HepG2 (cell line): Measurements from ENCODE around the gene RSAD1. TPM values are rescaled to one million over a fixed set of nuclear protein-coding genes. Genes with fewer than 3 reads are reported as not detected.

Source experiments
- ELF1 ChIP-seq: sonication (generic); formaldehyde crosslinking; IDR thresholded peaks from 2 replicates; pipeline ENCODE4 v1.4.0; 2020; ENCODE audit warnings: missing genetic modification reagents
- MEIS1 ChIP-seq: sonication (generic); formaldehyde crosslinking; IDR thresholded peaks from 2 replicates; pipeline ENCODE4 v1.9.0; 2021; ENCODE audit warnings: mild to moderate bottlenecking, missing genetic modification reagents, moderate library complexity, borderline replicate concordance
- SMAD9 ChIP-seq: sonication (generic); formaldehyde crosslinking; IDR thresholded peaks from 2 replicates; pipeline ENCODE4 v1.5.1; 2020; ENCODE audit warnings: mild to moderate bottlenecking, missing genetic modification reagents
- TEAD3 ChIP-seq: optimal IDR thresholded peaks from 2 replicates; pipeline ENCODE3; 2016; ENCODE audit warnings: borderline replicate concordance
- XRCC5 ChIP-seq: fragments of 200-400 bp; formaldehyde crosslinking; optimal IDR thresholded peaks from 2 replicates; pipeline ENCODE3; 2017; ENCODE audit warnings: mild to moderate bottlenecking, low read length
- ZKSCAN8 ChIP-seq: IDR thresholded peaks from 2 replicates; pipeline ENCODE4 v1.6.1; 2016; ENCODE audit warnings: borderline replicate concordance, missing genetic modification reagents, missing compliant biosample characterization
- ZNF20 ChIP-seq: sonication (generic); formaldehyde crosslinking; IDR thresholded peaks from 2 replicates; pipeline ENCODE4 v1.4.0; 2020; ENCODE audit warnings: mild to moderate bottlenecking, moderate library complexity, missing genetic modification reagents
- ZNF253 ChIP-seq: sonication (generic); formaldehyde crosslinking; IDR thresholded peaks from 2 replicates; pipeline ENCODE4 v1.8.0; 2022; ENCODE audit warnings: mild to moderate bottlenecking, missing genetic modification reagents, borderline replicate concordance
- ZNF3 ChIP-seq: IDR thresholded peaks from 2 replicates; pipeline ENCODE4 v1.7.0; 2017; ENCODE audit warnings: inconsistent platforms
- ZNF749 ChIP-seq: sonication (generic); formaldehyde crosslinking; IDR thresholded peaks from 2 replicates; pipeline ENCODE4 v1.8.0; 2022; ENCODE audit warnings: mild to moderate bottlenecking, missing genetic modification reagents, moderate library complexity, borderline replicate concordance
- ZNF768 ChIP-seq: sonication (generic); formaldehyde crosslinking; IDR thresholded peaks from 2 replicates; pipeline ENCODE4 v1.4.0; 2020; ENCODE audit warnings: missing genetic modification reagents
- ZSCAN30 ChIP-seq: sonication (generic); formaldehyde crosslinking; IDR thresholded peaks from 2 replicates; pipeline ENCODE4 v1.5.0; 2020; ENCODE audit warnings: mild to moderate bottlenecking, missing genetic modification reagents
- polyA plus RNA-seq, 8 experiments: library from polyadenylated mRNA; depleted of rRNA in 3 of 8; stranded (reverse) in 7 of 8; unstranded in 1 of 8; fragments of >200 nt; fragmentation: Illumina TruSeq in 4 of 8; extraction: Trizol in 4 of 8; gene quantifications; 2 replicates each; pipeline versions ENCODE4 v1.2.1 to v1.2.3, GENCODE V29; 2011 to 2016; ENCODE audit warnings: low read depth in 4 of 8, missing spikeins in 1 of 8, mixed read lengths in 1 of 8; ENCODE audit not compliant: insufficient read depth in 1 of 8
- total RNA-seq, 5 experiments: library from RNA; depleted of rRNA; stranded (reverse); fragments of >200 nt; fragmentation: Illumina TruSeq; extraction: Trizol; gene quantifications; 2 replicates each; pipeline ENCODE4 v1.2.3, GENCODE V29; 2016; ENCODE audit warnings: low read depth in 1 of 5
- TF ChIP-seq, protein P1 (sequence below): sonication (generic); formaldehyde crosslinking; IDR thresholded peaks from 2 replicates; pipeline ENCODE4 v1.4.0; 2020; ENCODE audit warnings: missing genetic modification reagents
- TF ChIP-seq, protein P2 (sequence below): IDR thresholded peaks from 2 replicates; pipeline ENCODE4 v1.4.0; 2020; ENCODE audit warnings: mild to moderate bottlenecking, missing genetic modification reagents
- TF ChIP-seq, protein P3 (sequence below): sonication (generic); formaldehyde crosslinking; IDR thresholded peaks from 2 replicates; pipeline ENCODE4 v1.4.0; 2020; ENCODE audit warnings: missing genetic modification reagents
- TF ChIP-seq, protein P4 (sequence below): IDR thresholded peaks from 2 replicates; pipeline ENCODE4 v1.6.1; 2016
- TF ChIP-seq, protein P5 (sequence below): sonication (generic); formaldehyde crosslinking; IDR thresholded peaks from 2 replicates; pipeline ENCODE4 v1.4.0; 2020; ENCODE audit warnings: missing genetic modification reagents
- TF ChIP-seq, protein P6 (sequence below): sonication (generic); IDR thresholded peaks from 2 replicates; pipeline ENCODE4 v1.6.1; 2016; ENCODE audit warnings: low read depth, borderline replicate concordance
- TF ChIP-seq, protein P7 (sequence below): sonication (generic); formaldehyde crosslinking; IDR thresholded peaks from 2 replicates; pipeline ENCODE4 v1.5.0; 2020; ENCODE audit warnings: mild to moderate bottlenecking, missing genetic modification reagents, moderate library complexity

RSAD1 gene
- total and polyA plus RNA-seq, 2 of the 13 experiments (the other 11 are each of a cell fraction or from before 2014, with no cell fraction given) = 22.7 to 27.7 TPM

DNA sequence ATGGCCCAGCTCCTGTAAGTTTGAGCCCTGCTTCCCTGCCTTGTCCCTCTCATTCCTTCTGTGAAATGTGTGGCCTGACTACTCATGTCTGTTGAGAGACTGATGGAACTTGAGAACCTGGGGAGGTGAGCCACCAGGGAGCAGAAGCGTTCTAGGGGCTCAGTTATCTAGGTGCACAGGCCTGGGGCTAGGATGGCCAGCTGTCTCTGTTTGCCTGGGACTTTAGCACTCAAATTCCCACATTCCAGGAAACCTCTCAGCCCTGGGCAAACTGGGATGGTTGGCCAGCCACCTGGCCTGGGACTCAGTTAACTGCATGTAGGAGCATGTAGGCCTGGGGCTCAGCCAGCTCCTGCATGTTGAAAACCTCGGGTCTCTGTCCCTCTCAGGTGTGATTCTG lies 44.5 kb downstream of the RSAD1 start (continued):
- TF ChIP-seq, protein P1, sequence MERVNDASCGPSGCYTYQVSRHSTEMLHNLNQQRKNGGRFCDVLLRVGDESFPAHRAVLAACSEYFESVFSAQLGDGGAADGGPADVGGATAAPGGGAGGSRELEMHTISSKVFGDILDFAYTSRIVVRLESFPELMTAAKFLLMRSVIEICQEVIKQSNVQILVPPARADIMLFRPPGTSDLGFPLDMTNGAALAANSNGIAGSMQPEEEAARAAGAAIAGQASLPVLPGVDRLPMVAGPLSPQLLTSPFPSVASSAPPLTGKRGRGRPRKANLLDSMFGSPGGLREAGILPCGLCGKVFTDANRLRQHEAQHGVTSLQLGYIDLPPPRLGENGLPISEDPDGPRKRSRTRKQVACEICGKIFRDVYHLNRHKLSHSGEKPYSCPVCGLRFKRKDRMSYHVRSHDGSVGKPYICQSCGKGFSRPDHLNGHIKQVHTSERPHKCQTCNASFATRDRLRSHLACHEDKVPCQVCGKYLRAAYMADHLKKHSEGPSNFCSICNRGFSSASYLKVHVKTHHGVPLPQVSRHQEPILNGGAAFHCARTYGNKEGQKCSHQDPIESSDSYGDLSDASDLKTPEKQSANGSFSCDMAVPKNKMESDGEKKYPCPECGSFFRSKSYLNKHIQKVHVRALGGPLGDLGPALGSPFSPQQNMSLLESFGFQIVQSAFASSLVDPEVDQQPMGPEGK (CRISPR knock-in tag) = 0 out of 2 replicates have a peak, but pooled peaks have one; percentile 17
- TF ChIP-seq ELF1 (CRISPR knock-in tag) (no peak), ZNF3 (CRISPR knock-in tag) (no peak), ZNF749 (CRISPR knock-in tag) (no peak), ZNF20 (CRISPR knock-in tag) (no peak), SMAD9 (CRISPR knock-in tag) (no peak), TEAD3 (CRISPR knock-in tag) (peak; percentile 80), ZNF253 (no peak), ZKSCAN8 (CRISPR knock-in tag) (no peak), MEIS1 (CRISPR knock-in tag) (no peak), XRCC5 (no peak), ZSCAN30 (CRISPR knock-in tag) (no peak), ZNF768 (CRISPR knock-in tag) (0 out of 2 replicates have a peak, but pooled peaks have one; percentile 13)
- TF ChIP-seq, protein P2, sequence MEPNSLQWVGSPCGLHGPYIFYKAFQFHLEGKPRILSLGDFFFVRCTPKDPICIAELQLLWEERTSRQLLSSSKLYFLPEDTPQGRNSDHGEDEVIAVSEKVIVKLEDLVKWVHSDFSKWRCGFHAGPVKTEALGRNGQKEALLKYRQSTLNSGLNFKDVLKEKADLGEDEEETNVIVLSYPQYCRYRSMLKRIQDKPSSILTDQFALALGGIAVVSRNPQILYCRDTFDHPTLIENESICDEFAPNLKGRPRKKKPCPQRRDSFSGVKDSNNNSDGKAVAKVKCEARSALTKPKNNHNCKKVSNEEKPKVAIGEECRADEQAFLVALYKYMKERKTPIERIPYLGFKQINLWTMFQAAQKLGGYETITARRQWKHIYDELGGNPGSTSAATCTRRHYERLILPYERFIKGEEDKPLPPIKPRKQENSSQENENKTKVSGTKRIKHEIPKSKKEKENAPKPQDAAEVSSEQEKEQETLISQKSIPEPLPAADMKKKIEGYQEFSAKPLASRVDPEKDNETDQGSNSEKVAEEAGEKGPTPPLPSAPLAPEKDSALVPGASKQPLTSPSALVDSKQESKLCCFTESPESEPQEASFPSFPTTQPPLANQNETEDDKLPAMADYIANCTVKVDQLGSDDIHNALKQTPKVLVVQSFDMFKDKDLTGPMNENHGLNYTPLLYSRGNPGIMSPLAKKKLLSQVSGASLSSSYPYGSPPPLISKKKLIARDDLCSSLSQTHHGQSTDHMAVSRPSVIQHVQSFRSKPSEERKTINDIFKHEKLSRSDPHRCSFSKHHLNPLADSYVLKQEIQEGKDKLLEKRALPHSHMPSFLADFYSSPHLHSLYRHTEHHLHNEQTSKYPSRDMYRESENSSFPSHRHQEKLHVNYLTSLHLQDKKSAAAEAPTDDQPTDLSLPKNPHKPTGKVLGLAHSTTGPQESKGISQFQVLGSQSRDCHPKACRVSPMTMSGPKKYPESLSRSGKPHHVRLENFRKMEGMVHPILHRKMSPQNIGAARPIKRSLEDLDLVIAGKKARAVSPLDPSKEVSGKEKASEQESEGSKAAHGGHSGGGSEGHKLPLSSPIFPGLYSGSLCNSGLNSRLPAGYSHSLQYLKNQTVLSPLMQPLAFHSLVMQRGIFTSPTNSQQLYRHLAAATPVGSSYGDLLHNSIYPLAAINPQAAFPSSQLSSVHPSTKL (CRISPR knock-in tag) = no peak
- TF ChIP-seq, protein P3, sequence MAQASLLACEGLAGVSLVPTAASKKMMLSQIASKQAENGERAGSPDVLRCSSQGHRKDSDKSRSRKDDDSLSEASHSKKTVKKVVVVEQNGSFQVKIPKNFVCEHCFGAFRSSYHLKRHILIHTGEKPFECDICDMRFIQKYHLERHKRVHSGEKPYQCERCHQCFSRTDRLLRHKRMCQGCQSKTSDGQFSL (CRISPR knock-in tag) = no peak
- TF ChIP-seq, protein P4, sequence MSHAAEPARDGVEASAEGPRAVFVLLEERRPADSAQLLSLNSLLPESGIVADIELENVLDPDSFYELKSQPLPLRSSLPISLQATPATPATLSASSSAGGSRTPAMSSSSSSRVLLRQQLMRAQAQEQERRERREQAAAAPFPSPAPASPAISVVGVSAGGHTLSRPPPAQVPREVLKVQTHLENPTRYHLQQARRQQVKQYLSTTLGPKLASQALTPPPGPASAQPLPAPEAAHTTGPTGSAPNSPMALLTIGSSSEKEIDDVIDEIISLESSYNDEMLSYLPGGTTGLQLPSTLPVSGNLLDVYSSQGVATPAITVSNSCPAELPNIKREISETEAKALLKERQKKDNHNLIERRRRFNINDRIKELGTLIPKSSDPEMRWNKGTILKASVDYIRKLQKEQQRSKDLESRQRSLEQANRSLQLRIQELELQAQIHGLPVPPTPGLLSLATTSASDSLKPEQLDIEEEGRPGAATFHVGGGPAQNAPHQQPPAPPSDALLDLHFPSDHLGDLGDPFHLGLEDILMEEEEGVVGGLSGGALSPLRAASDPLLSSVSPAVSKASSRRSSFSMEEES (CRISPR knock-in tag) = no peak
- TF ChIP-seq, protein P5, sequence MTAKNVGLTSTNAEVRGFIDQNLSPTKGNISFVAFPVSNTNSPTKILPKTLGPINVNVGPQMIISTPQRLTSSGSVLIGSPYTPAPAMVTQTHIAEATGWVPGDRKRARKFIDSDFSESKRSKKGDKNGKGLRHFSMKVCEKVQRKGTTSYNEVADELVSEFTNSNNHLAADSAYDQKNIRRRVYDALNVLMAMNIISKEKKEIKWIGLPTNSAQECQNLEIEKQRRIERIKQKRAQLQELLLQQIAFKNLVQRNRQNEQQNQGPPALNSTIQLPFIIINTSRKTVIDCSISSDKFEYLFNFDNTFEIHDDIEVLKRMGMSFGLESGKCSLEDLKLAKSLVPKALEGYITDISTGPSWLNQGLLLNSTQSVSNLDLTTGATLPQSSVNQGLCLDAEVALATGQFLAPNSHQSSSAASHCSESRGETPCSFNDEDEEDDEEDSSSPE (CRISPR knock-in tag) = no peak
- TF ChIP-seq, protein P6, sequence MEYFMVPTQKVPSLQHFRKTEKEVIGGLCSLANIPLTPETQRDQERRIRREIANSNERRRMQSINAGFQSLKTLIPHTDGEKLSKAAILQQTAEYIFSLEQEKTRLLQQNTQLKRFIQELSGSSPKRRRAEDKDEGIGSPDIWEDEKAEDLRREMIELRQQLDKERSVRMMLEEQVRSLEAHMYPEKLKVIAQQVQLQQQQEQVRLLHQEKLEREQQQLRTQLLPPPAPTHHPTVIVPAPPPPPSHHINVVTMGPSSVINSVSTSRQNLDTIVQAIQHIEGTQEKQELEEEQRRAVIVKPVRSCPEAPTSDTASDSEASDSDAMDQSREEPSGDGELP = peak; percentile 27; the same call in 1 of the 2 replicates
- TF ChIP-seq, protein P7, sequence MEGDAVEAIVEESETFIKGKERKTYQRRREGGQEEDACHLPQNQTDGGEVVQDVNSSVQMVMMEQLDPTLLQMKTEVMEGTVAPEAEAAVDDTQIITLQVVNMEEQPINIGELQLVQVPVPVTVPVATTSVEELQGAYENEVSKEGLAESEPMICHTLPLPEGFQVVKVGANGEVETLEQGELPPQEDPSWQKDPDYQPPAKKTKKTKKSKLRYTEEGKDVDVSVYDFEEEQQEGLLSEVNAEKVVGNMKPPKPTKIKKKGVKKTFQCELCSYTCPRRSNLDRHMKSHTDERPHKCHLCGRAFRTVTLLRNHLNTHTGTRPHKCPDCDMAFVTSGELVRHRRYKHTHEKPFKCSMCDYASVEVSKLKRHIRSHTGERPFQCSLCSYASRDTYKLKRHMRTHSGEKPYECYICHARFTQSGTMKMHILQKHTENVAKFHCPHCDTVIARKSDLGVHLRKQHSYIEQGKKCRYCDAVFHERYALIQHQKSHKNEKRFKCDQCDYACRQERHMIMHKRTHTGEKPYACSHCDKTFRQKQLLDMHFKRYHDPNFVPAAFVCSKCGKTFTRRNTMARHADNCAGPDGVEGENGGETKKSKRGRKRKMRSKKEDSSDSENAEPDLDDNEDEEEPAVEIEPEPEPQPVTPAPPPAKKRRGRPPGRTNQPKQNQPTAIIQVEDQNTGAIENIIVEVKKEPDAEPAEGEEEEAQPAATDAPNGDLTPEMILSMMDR (CRISPR knock-in tag) = peak; percentile 24; the same call in 1 of the 2 replicates
